ENCODE measurements around the gene RIPK3.
"Not testable (repeated sequence)": the region's sequence is repeated elsewhere in the genome, so short reads cannot be mapped to it uniquely, and the experiment has no call there.

Gene RIPK3

DNA sequence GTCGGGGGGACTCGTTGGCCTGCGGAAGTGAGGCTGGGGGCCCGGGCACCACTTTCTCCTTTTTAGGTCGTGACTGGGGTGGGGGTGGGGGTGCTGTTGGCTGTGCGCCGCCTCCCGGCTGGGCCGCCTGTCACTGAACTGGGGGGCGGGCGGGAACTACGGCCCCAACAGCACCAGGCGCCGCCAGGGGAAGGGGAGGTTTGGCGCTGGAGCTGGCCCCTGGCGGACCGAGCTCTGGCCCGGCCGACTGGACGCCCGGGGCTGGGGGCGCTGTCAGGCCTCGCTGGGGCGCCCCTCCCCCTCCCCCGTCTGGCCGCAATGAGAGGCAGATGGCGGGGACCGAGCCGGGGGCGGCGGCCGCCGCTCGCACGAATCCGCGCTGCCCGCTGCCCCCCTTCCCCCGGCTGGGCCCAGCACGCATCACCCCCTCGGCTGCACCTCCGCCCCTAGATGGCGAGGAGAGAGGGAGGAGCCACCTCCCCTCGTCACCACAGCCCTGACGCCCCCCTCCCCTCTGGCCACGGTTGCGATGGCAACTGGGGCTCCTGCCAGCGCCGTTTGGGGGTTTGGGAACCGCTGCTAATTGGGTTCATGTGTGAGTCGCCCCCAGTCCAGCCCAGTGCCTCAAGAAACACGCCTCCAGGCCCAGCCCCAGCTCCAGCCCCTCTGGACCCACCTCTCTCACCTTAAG is 28.9 kb upstream of the RIPK3 start:
- peak; percentile 37 for DNase-seq

DNA sequence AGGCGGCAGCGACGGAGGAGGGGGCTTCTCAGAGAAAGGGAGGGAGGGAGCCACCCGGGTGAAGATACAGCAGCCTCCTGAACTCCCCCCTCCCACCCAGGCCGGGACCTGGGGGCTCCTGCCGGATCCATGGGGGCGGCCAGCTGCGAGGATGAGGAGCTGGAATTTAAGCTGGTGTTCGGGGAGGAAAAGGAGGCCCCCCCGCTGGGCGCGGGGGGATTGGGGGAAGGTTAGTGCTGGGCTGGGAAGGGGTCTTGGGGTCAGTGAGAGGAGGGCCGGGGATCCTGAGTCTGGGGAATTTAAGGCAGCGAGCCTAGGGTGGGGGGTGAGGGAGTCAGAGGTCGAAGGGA is 28.4 kb upstream of the RIPK3 start:
- DNase-seq = no peak

DNA sequence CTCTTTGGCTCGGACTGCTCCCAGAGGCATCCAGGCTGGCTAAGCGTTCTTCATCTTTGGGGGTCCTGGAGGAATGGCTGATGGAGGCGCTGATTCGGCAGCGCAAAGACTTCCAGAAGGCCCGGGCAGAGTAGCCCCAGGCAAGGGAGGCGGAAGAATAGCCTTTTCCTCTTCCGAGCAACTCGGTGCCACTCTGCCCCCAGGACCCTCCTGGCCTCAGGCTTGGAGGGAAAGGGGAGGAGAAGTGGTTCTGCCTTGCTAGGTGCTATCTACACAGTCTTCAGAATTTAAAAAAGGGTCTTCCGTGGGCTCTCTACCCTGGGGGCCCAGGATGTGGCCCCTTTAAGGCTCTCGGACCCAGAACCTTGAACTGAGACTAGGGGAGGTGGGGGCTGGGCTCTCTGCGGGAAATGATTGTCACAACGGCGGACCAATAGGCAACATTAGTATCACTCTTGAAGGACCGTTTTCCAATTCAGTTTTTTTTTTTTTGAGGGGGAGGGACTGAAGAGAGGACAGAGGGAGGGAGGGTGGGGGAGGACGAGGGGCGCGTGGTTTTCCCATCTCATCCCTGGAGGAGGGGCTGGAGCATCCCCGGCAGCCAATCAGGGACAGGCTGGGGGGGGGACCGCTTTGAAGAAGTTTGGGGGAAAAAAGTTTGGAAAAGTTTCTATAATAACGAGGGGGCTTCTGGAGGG is 27.9 kb upstream of the RIPK3 start, which contains the start of gene NFATC4:
TSS of gene NFATC4 (plus strand) at position 671 of the 698 bp plus-strand sequence. CDS start 157 bp downstream, outside the sequence.
- DNase-seq = peak; percentile 80

- peak; percentile 96 for DNase-seq
Measured at GRCh38 chr14:24366721-24367513, 27.1 kb upstream of the RIPK3 start.

- DNase-seq = no peak
Measured at GRCh38 chr14:24366413-24366720, 26.6 kb upstream of the RIPK3 start.

DNA sequence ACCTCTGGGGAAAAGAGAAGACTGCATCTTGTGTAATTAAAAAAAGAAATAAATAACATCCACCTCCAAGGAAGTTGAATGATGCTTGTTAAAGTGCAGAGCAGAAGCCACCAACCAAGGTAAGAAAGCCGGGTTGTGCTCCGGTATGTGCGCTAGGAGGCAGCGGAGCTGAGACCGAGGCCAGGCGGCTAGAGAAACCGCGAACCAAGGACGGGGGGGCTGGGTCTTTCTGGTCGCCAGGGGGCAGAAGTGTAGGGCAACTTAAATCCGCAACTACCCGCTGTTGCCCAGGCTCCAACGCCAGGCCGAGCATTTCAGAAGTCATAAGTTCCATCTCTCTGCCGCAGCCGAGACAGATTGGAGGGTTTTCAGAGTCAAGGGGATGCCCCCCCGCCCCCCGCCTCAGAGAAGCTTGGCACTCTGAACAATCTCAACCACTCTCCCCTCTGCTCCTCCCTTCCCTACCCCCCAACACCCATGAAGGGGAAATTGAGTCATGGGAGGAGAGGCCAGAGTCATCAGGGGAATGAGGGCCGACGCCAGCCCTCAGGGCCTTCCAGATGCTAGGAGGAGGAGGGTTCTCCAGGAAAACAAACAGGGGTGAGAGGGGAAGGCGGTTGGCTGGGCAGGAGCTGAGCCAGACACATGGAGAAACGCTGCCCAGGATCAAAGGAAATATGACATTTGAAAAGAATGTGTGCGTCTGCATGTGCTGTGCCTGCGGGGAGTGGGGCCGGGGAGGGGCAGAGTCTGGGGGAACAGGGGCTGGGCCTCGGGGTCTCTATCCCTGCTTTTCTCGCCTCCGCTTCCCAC is 26.0 kb upstream of the RIPK3 start:
- peak; percentile 82 for DNase-seq

DNA sequence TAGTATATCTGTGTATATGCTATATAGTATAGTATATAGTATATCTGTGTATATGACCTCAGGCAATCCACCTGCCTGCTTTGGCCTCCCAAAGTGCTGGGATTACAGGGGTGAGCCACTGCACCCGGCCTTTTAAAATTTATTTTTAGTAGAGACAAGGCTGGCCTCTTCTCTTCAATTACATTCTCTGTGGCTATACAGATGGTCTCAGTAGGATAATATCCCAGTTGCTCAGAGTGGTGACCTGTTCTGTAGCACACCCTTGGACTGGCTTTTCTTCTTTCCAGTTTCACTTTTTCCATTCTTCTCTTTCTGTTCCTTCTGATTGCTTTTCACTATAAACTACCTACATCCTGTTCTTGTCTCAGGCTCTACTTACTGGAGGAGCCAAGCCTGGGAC is 25.1 kb upstream of the RIPK3 start:
- DNase-seq = no peak

GRCh38 chr14:24363401-24363800 is 23.6 kb upstream of the RIPK3 start:
- DNase-seq = no peak

DNA sequence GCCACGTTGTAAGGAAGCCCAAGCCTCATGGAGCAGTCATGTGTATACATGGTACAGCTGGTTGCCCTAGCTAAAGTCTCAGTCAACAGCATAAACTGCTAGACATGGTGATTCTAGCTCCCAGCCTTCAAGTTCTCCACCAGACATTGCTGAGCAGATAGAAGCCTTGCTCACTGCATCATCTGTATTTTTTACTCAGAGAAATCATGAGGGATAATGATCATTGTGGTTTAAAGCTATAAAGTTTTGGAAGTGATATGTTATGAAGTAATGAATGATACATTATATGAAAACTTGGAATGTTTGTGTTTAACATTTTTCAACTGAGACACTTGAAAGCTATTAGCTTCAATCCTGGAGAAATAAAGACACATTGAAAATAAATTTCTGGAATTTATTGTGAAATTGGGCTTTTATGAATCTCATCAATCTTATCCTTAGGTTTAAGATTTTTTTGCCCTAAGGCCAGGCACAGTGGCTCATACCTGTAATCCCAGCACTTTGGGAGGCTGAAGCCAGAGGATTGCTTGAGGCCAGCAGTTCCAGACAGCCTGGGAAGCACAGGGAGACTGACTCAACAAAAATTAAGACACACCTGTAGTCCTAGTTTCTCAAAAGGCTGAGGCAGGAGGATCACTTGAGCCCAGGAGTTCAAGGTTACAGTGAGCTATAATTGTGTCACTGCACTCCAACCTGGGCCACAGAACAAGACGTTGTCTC is 22.6 kb upstream of the RIPK3 start:
- no peak for DNase-seq

GRCh38 chr14:24361326-24361725 is 21.5 kb upstream of the RIPK3 start:
- no peak for DNase-seq

DNA sequence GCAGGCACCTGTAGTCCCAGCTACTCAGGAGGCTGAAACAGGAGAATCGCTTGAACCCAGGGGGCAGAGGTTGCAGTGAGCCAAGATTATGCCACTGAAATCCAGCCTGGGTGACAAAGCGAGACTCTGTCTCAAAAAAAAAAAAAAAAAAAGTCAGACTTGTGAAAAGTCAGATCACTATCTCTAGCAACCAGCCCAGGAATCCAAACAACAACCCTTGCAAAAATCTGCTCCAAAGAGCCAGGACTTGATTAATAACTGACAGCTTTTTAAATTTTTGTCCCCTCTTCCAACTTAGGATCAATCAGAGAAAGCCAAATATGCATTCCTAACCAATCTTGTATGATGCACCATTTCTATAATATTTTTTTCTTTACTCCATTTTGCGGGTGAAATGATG is 20.5 kb upstream of the RIPK3 start:
- no peak for DNase-seq

DNA sequence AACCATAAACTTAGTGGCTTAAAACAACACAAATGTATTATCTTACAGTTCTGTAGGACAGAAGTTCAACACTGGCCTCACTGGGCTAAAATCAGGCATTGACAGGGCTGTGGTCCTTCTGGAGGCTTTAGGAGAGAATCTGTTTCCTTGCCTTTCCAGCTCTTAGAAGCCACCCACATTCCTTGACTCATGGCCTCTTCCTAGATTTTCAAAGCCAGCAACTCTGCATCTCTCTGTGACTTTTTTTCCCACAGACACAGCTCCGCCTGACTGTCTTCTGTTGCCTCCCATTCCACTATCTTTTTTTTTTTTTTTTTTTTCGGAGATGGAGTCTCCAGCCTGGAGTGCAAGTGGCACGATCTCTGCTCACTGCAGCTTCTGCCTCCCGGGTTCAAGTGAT is 16.4 kb upstream of the RIPK3 start:
- DNase-seq = no peak

DNA sequence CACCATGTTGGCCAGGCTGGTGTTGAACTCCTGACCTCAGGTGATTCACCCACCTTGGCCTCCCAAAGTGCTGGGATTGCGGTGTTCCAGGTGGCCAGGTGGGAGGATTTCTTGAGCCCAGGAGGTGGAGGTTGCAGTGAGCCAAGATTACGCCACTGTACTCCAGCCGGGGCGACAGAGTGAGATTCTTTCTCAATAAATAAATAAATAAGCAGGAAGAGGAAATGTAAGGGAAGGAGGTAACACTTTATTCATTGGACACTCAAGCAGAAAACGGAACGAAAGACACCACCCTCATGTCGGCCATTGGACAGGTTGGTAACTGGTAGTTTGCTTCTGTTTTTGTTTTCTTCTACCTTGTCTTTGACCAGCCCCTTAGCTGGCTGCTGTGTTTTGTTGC is 15.2 kb upstream of the RIPK3 start:
- DNase-seq = no peak

- not testable (repeated sequence) for DNase-seq
Measured at GRCh38 chr14:24354482-24354825, 14.7 kb upstream of the RIPK3 start.

GRCh38 chr14:24353559-24354481 is 14.0 kb upstream of the RIPK3 start:
- DNase-seq = no peak

GRCh38 chr14:24351517-24351916 is 11.7 kb upstream of the RIPK3 start:
- DNase-seq = no peak

- no peak for DNase-seq
Measured at GRCh38 chr14:24349742-24350141, 10.0 kb upstream of the RIPK3 start.

- no peak for DNase-seq
Measured at GRCh38 chr14:24348186-24348585, 8.4 kb upstream of the RIPK3 start.

DNA sequence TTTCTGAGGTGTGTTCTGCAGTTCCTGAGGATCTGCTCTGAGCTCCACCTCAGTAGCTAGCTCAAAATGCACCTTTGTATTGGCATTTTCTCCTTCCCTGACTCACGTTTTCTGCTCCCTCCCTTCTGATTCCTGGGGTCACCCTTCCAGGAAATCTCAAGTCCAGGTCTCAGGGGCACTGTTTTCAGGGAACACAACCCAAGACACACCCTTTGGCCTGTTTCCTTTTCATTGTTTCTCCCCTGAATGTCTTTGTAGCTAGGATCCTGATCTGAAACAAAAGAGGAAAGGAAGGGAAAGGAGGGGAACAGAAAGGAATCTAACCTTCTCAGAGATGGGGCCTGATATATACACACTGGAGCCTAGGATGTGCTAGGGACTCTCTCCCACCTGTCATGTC is 7.3 kb upstream of the RIPK3 start:
- DNase-seq = no peak

DNA sequence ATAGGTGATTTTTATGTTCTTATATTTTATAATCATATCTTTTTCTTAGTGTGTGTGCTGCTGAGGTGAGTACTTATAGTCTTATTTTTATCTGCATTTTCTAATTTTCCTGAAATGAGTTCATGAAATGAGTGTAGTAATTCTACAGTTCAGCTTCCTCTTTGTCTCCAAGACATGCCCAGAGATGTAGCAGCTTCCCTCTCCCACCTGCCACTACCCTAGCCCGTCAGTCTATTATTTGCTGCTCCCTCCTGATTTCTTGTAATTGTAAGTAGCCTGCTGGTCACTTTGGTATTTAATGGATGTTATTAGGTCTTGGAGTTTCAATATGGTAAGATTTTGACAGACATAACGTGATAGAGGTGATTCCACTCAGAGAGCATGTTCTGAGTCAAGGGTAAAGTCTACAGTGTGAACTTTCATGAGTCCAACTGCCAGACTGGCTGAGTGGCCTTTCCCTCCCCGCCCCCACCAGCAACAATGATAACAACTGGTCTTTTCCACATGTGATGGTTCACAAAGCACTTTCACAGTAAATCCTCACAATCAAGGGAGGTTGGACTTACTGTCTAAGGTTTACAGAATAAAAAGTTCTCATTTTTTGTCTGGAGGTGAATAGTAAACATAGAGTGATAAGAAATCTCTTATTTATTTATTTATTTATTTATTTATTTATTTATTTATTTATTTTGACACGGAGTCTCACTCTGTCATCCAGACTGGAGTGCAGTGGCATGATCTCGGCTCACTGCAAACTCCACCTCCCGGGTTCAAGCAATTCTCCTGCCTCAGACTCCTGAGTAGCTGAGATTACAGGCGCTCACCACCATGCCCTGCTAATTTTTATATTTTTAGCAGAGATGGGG is 4.2 kb upstream of the RIPK3 start:
- no peak for DNase-seq

GRCh38 chr14:24342889-24343288 is 3.1 kb upstream of the RIPK3 start:
- DNase-seq = no peak
